Endodermal cell (in vitro differentiated cells): Measurements from ENCODE around the gene RNFT2. TPM values are rescaled to one million over a fixed set of nuclear protein-coding genes. Genes with fewer than 3 reads are reported as not detected.

Source experiments
- DNase-seq: peaks from one replicate; pipeline ENCODE4 v3.0.0-alpha.2; 2017
- H3K27ac ChIP-seq: 2 replicates; pipeline ENCODE4 v1.5.1; 2013; ENCODE audit warnings: mild to moderate bottlenecking, low read depth, low read length, moderate library complexity
- H3K27me3 ChIP-seq: 2 replicates; pipeline ENCODE4 v1.6.1; 2013; ENCODE audit warnings: mild to moderate bottlenecking, low read length, moderate library complexity; ENCODE audit not compliant: insufficient read depth, control insufficient read depth, poor library complexity, severe bottlenecking
- H3K36me3 ChIP-seq: 2 replicates; pipeline ENCODE4 v1.7.0; 2013; ENCODE audit warnings: mild to moderate bottlenecking, low read length, moderate library complexity; ENCODE audit not compliant: control insufficient read depth, insufficient read depth
- H3K4me1 ChIP-seq: one replicate; pipeline ENCODE4 v1.7.0; 2013; ENCODE audit warnings: low read length; ENCODE audit not compliant: control insufficient read depth, insufficient read depth
- H3K4me3 ChIP-seq: 2 replicates; pipeline ENCODE4 v1.5.1; 2013; ENCODE audit warnings: mild to moderate bottlenecking, low read length, moderate library complexity
- H3K9ac ChIP-seq: 2 replicates; pipeline ENCODE4 v1.6.1; 2013; ENCODE audit warnings: mild to moderate bottlenecking, low read length, moderate library complexity; ENCODE audit not compliant: poor library complexity, severe bottlenecking; ENCODE audit errors: extremely low read depth
- H3K9me3 ChIP-seq: 2 replicates; pipeline ENCODE4 v1.6.1; 2013; ENCODE audit warnings: mild to moderate bottlenecking, low read length, moderate library complexity; ENCODE audit not compliant: control insufficient read depth
- H3K27ac Mint-ChIP-seq: 2 replicates; pipeline ENCODE4 v1.8.0; 2020; ENCODE audit warnings: mixed read lengths
- H3K27me3 Mint-ChIP-seq: 2 replicates; pipeline ENCODE4 v1.8.0; 2021; ENCODE audit warnings: mild to moderate bottlenecking, mixed read lengths; ENCODE audit not compliant: insufficient read depth
- H3K36me3 Mint-ChIP-seq: 2 replicates; pipeline ENCODE4 v1.8.0; 2020; ENCODE audit warnings: low read depth, mixed read lengths
- H3K4me1 Mint-ChIP-seq: 2 replicates; pipeline ENCODE4 v1.8.0; 2020; ENCODE audit warnings: mixed read lengths
- H3K4me3 Mint-ChIP-seq: 2 replicates; pipeline ENCODE4 v1.8.0; 2020; ENCODE audit warnings: mild to moderate bottlenecking, moderate library complexity, mixed read lengths
- H3K9me3 Mint-ChIP-seq: 2 replicates; pipeline ENCODE4 v1.8.0; 2020; ENCODE audit warnings: mild to moderate bottlenecking, mixed read lengths
- WGBS, 2 experiments: methylation state at CpG; one replicate each; pipeline versions ENCODE4 v1.1.5 to v1.1.7; 2013; ENCODE audit warnings: missing lambda C conversion rate in 2 of 2, mixed read lengths in 1 of 2; ENCODE audit not compliant: insufficient coverage in 1 of 2, insufficient read length in 1 of 2; 5-methylcytosine and 5-hydroxymethylcytosine counted together
- total RNA-seq, 2 donors: library from RNA; stranded (reverse); fragmentation: NEBNext Ultra II Directional in 1 of 2; extraction: Animal tissue kit (Norgen Biotek cat#: 25700) in 1 of 2; gene quantifications; 2 replicates in 1 of 2; 3 replicates in 1 of 2; pipeline ENCODE4 v1.2.1, GENCODE V29; 2021
- TF ChIP-seq, protein P1 (sequence below): fragments of 200-600 bp; sonication (generic); conservative IDR thresholded peaks from 2 replicates; pipeline ENCODE4 v1.5.0; 2021; ENCODE audit warnings: antibody characterized with exemption, mild to moderate bottlenecking

The RNFT2 gene
- total RNA-seq, 2 donors from 2014 or later: 28.0 to 51.2 TPM

DNA sequence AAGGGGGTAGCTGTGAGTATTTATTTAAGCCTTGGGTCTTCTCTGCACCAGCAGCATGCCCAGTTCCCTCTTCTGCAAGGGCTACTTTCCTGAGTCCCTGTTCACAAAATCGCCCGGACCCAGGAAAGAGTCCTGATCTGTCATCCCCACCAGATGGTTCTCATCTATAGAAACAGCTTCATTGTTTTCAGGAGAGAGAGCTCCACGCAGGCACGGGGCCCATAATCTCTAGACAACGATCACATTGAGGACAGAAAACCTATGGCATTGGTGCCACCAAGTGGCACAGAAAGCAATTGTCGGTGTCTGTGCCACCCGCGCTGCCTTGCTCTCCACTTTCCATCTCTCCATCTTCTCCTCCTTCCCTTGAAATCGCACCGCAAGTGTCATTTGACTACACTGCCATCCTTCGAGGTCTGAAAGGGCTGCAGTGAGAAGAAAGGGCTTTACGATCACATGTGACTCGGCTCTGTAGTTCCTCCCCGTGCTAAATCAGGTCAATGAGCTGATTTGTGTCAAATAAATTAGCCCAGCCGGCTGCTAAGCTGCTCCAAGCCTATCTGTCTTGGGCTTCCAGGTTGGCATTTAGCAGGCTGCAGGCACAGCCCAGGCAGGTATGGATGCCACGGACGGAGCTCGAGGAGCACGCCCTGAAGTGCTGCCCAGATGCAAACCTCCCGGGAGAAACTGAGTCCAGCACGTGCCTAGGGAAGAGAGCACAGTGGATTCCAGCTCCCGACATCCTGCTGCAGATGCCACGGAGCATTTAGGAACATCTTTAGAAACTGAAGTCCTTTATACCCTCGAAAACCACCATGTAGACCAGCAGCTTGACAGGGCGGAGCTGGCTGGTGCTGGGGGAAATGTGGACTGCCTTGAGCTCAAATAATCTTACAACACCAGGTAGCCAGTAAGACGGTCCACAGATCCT lies 29.0 kb upstream of the RNFT2 start:
- WGBS, 2 experiments: 53 to 62% methylated on average over 21 to 26 of the region's 26 CpGs
- Mint-ChIP-seq H3K27ac (no peak overlapping the region), H3K9me3 (no peaks in the 10 kb centered on the region), H3K36me3 (peaks cover 12% of the 10 kb centered on the region), H3K27me3 (peaks cover 6% of the 10 kb centered on the region), H3K4me3 (no peak overlapping the region), H3K4me1 (peaks cover 1% of the 10 kb centered on the region)
- TF ChIP-seq, protein P1, sequence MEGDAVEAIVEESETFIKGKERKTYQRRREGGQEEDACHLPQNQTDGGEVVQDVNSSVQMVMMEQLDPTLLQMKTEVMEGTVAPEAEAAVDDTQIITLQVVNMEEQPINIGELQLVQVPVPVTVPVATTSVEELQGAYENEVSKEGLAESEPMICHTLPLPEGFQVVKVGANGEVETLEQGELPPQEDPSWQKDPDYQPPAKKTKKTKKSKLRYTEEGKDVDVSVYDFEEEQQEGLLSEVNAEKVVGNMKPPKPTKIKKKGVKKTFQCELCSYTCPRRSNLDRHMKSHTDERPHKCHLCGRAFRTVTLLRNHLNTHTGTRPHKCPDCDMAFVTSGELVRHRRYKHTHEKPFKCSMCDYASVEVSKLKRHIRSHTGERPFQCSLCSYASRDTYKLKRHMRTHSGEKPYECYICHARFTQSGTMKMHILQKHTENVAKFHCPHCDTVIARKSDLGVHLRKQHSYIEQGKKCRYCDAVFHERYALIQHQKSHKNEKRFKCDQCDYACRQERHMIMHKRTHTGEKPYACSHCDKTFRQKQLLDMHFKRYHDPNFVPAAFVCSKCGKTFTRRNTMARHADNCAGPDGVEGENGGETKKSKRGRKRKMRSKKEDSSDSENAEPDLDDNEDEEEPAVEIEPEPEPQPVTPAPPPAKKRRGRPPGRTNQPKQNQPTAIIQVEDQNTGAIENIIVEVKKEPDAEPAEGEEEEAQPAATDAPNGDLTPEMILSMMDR: peak; percentile 65
- Histone ChIP-seq H3K36me3 (peaks cover 22% of the 10 kb centered on the region), H3K9me3 (no peaks in the 10 kb centered on the region), H3K4me3 (no peak overlapping the region), H3K27me3 (peaks cover 11% of the 10 kb centered on the region), H3K27ac (no peak overlapping the region), H3K9ac (no peak overlapping the region), H3K4me1 (no peaks in the 10 kb centered on the region)
- peak; percentile 78 for DNase-seq

DNA sequence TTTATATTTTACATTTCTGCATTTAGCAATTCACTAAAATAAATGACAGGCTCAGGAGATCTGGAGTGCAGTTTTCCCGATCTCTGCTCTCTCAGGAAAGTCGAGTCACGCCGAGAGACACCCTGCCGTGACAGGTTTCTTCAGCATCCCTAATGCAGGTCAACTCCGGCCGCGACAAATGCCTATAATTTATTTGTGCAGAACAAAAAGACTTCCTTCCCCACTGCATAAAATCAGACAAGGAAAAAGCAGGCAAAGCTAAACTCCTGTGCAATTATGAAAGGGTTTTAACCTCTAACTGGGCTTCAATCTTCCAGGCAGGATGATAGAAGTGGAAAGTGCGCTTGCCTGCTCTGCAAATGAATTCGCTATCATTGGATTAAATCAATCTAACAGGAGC lies 28.3 kb upstream of the RNFT2 start:
- Histone ChIP-seq H3K9ac (no peak overlapping the region), H3K4me3 (no peak overlapping the region), H3K9me3 (no peaks in the 10 kb centered on the region), H3K27me3 (peaks cover 11% of the 10 kb centered on the region), H3K36me3 (peaks cover 24% of the 10 kb centered on the region), H3K27ac (no peak overlapping the region), H3K4me1 (no peaks in the 10 kb centered on the region)
- TF ChIP-seq, protein P1: no peak
- H3K36me3 Mint-ChIP-seq: peaks cover 14% of the 10 kb centered on the region
- WGBS, 2 experiments: 80 to 84% methylated on average over 7 to 10 of the region's 10 CpGs
- no peaks in the 10 kb centered on the region for H3K9me3 Mint-ChIP-seq
- DNase-seq: no peak
- peaks cover 6% of the 10 kb centered on the region for H3K27me3 Mint-ChIP-seq
- H3K4me1 Mint-ChIP-seq: peaks cover 1% of the 10 kb centered on the region
- H3K4me3 Mint-ChIP-seq: no peak overlapping the region
- H3K27ac Mint-ChIP-seq: no peak overlapping the region

DNA sequence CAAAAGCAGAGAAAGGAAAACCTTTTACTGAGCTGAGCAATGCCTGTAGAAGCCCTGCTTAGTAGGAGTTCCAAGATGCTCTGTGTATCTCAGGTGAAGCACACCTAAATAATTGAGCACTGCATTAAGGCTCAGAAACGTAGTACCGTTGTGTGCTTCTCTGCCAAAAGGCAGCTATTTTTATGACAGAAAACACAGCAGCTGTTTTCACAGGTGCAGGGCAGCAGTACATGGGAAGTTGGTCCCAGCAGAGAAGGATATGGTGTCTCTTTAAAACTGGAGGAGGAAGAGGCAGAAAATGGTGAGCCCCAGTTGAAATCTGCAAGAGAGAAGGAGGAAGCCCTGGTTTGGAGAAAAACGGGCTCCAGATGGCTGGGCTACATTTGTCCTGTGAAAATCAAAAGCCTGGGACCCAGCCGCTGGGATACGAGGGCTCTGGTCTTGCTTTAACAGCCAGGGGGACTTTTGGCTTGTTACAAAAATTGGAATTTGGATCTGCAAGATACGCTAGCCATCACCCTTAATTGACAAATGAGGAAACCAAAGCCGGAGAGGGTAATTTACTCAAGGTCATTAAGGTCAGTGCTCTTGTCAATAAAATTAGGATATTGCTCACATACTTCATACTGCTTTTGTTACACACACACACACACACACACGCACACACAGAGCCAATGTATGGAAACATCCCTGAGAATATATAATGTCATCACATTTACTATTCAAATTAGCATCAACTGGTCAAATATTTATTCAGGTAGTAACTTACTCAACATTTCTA lies 27.6 kb upstream of the RNFT2 start:
- peaks cover 11% of the 10 kb centered on the region for H3K27me3 ChIP-seq
- H3K27me3 Mint-ChIP-seq: peaks cover 6% of the 10 kb centered on the region
- H3K9ac ChIP-seq: no peak overlapping the region
- WGBS, 2 experiments: 80 to 83% methylated on average over 7 to 8 of the region's 8 CpGs
- no peaks in the 10 kb centered on the region for H3K9me3 Mint-ChIP-seq
- peaks cover 21% of the 10 kb centered on the region for H3K36me3 Mint-ChIP-seq
- no peak overlapping the region for H3K27ac Mint-ChIP-seq
- H3K4me1 Mint-ChIP-seq: peaks cover 1% of the 10 kb centered on the region
- no peaks in the 10 kb centered on the region for H3K4me1 ChIP-seq
- no peak overlapping the region for H3K4me3 Mint-ChIP-seq
- DNase-seq: no peak
- no peak overlapping the region for H3K4me3 ChIP-seq
- H3K27ac ChIP-seq: no peak overlapping the region
- peaks cover 31% of the 10 kb centered on the region for H3K36me3 ChIP-seq
- no peaks in the 10 kb centered on the region for H3K9me3 ChIP-seq
- TF ChIP-seq, protein P1: no peak
